Hypothalamus (tissue), 51 donors: ENCODE measurements around the gene DENND1C.
A peak's percentile ranks its signal among the peaks of the same experiment; 100 is the strongest.
"Not testable (repeated sequence)": the region's sequence is repeated elsewhere in the genome, so short reads cannot be mapped to it uniquely, and the experiment has no call there.

ENCODE experiments used
- DNase-seq, 51 donors: peaks; one replicate each; lab custom pipeline; 2025; lab: John Stamatoyannopoulos, UW

DENND1C gene

GRCh38 chr19:6509118-6509971 is 27.8 kb upstream of the DENND1C start:
- DNase-seq: peak; percentile 31 to 99 (median 84)

GRCh38 chr19:6508028-6508771 is 26.6 kb upstream of the DENND1C start:
- DNase-seq: not testable (repeated sequence)

DNA sequence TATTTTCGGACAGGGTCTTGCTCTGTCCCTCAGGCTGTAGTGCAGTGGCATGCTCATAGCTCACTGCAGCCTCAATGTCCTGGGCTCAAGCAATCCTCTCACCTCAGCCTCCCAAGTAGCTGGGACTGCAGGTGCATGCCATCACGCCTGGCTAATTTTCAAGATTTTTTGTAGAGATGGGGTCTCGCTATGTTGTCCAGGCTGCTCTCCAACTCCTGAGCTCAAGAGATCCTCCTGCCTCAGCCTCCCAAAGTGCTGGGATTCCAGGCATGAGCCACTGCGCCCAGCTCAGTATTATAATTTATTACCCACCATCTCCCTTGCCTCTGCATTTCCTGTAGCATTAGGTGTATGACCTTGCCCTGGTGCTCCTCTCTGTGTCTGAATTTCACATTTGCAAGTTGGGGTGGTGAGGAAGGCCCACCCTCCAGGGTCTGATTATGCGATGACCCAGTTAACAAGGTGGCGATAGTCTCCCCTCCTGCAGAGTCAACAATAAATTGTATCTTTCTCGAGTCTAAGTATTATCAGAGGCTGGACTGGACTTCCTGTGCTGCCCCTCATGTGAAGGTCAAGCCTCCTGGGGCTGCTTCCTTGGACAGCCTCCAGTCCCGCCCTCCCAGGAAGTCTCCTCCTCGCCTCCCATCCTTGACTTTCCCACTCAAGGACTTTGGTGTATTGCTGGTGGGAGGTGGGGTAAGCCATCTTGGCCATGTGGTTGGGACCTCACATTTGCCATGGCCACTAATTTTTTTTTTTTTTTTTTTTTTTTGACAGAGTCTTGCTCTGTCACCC is 22.0 kb upstream of the DENND1C start:
- DNase-seq: no peak

DNA sequence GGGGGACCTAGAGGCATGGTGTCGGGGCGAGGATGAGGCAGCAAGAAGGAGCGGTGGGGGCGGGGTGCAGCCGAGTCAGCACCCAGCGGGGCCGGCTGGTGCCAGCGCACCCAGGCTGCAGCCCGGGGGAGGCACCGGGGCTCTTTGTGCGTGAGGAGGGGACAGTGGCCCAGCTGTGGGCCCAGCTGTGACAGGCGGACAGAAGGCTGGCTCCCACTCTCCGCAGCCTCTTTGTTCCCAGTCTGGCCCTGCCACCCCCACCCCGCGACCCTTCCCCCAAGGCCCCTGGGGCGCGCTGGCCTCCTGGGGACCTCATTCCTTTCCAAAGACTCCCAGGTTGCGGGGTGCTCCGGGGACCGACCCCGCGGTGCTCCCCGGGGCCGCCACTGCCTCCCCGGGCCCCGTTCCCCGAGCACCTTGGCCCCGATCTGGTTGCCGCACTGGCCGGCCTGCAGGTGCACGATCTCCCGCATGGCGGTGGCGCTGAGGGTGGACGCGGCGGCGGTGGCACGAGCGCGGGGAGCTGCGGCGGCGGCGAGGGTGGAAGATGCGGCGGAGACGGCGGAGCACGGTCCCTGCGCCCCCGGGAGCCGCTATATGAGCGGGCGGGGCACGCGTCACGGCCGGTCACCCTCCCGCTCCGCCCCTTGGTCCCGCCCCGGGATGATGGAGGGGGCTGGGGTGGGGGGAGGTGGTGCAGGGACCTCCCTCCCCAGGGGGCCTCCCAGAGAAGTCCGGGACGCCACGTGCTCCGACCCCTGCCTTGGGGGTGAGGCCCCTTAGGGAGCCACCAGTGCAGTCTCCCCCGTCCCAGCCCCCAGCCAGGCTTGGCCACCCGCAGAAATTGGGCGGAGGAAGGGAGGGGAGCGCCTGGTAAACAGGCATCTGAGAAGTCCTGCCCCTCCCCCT is 20.4 kb upstream of the DENND1C start, which contains the start of gene TUBB4A:
TUBB4A (minus strand) TSS at position 570 of the 909 bp plus-strand sequence; CDS start at position 473, 97 bp downstream.
- DNase-seq: peak in 50 of 51 donors; percentile 11 to 91 (median 73)

DNA sequence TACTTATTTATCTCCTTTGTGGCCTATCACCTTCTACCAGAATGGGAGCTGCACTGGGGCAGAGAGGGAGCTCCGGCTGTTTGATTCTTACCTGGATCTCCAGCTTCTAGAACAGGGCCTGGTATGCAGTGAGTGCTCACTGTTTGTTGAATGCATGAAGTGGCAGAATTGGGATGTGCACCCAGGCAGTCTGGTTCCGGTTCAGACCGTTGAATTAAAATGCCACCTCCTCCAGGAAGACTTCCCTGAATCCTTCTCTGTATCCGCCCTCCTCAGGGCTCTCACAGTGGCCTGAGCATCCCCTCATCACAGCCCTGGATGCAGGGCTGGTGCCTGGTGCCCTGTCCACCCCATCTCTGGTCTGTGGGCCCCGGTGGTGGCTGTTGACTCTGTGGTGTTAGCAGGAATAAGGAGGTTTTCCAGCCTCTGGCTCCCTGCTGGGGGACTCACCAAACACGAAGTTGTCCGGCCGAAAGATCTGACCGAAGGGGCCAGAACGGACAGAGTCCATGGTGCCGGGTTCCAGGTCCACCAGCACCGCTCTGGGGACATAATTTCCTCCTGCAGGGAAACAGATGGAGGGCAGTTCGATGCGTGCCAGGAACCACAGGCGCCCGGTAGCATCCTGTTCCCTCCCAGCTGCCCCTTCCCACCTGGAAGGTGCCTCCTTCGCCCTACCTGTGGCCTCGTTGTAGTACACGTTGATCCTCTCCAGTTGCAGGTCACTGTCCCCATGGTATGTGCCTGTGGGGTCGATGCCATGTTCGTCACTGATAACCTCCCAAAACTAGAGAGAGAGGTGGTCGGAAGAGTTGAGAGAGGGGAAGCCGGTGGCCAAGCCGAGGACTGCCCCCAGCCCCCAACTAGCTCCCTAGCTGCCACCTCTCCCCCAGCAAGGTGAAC is 19.5 kb upstream of the DENND1C start:
- no peak for DNase-seq

DNA sequence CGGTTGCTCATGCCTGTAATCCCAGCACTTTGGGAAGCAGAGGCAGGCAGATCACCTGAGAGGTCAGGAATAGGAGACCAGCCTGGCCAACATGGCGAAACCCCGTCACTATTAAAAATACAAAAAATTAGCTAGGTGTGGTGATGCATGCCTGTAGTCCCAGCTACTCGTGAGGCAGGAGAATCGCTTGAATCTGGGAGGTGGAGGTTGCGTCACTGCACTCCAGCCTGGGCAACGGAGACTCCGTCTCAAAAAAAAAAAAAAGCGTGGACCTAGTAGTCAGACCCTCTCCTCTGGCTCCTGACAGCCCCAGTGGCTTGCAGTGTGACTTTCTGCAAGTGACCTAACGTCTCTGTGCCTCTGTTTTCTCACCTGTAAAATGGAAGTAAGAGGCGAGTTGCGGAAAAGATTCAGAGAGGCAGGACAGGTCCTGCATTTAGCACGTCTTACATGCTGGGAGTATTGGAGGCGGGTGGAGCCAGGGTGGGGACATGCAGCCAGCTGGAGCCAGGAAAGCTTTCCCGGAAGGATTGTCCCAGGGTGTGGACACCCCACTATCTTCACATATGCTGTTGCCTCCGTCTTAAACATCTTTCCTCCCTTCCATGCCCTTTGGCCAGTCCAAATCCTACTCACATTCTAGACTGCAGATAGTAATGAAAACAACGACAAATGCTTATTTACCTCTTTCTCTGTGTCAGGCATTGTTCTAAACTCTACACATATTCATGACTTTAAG is 17.6 kb upstream of the DENND1C start:
- DNase-seq: no peak

GRCh38 chr19:6498294-6499036 is 16.9 kb upstream of the DENND1C start:
- no peak for DNase-seq

DNA sequence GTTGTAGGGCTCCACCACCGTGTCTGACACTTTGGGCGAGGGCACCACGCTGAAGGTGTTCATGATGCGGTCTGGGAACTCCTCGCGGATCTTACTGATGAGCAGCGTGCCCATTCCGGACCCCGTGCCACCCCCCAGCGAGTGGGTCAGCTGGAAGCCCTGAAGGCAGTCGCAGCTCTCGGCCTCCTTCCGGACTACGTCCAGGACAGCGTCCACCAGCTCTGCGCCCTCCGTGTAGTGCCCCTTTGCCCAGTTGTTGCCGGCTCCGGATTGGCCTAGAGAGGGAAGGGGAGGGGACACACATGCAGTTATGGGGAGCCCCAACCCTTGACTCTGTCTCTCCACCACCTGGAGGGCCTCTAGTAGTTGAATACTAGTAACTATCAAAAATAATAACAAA is 14.4 kb upstream of the DENND1C start:
- no peak for DNase-seq

- DNase-seq: no peak
Observed at GRCh38 chr19:6494438-6495036, 12.9 kb upstream of the DENND1C start.

GRCh38 chr19:6491802-6492592 is 10.4 kb upstream of the DENND1C start:
- DNase-seq: peak in 2 of 51 donors; percentile 30 to 45

- DNase-seq: no peak
Observed at GRCh38 chr19:6490134-6490533, 8.5 kb upstream of the DENND1C start.

DNA sequence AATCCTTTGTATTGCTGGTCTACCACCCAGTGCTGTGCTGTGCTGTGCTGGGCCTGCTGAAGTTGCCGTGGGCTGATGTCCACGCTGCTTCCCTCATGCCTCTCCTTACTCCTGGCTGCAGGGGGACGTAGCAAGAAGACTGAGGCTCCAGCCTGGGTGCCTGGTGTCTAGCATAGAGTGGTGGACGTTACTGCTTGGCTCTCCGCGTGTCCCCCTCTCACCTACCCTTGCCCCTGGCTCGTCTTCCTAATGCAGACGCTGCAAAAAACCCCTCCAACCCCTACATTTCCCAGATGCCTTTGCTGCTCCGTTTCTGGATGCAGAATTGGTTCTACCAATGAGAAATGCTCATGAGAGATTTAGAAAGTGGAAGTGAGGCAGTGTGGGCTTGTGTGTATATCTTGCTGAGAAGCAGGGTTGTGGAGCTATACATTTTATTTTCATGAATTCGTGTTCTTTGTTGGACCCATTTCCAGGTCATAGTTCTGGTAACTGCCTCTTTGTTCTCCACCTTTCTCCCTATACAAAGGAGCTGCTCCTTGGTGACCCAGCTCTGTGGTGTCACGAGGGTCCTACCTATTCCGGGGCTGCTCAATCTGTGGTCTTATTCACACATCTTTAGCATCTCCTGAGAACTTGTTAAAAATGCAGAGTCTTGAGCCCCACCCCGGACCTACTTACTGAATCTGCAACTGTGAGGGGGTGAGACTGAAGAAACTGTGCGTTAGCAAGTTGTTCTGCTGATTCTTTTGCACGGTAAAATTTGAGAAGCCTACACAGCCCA is 7.9 kb upstream of the DENND1C start:
- DNase-seq: peak in 2 of 51 donors; percentile 10 to 59

DNA sequence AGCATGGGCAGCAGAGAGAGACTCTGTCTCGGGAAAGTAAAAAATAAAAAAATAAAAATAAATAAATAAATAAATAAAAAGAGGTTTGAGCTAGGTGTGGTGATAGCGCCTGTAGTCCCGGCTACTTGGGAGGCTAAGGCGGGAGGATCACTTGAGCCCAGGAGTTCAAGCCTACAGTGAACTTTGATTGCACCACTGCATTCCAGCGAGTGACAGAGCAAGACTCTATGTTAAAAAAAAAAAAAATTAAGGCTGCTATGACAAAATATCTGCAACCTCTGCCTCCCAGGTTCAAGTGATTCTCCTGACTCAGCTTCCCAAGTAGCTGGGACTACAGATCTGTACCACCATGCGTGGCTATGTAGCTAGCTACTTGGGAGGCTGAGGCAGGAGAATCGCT is 3.2 kb upstream of the DENND1C start:
- DNase-seq: no peak

GRCh38 chr19:6484230-6484629 is 2.6 kb upstream of the DENND1C start:
- no peak for DNase-seq

GRCh38 chr19:6483235-6483634 is 1.6 kb upstream of the DENND1C start:
- DNase-seq: no peak
